Ovary (tissue), 9 donors: ENCODE data around the gene DAPK1. TPM values are rescaled to one million over a fixed set of nuclear protein-coding genes. Genes with fewer than 3 reads are reported as not detected.

Source experiments
- DNase-seq, 5 donors: peaks; one replicate each; pipeline ENCODE4 v3.0.0-alpha.2; 2019 to 2020
- H3K27ac ChIP-seq, 2 donors: fragments of 200-600 bp; one replicate each; pipeline versions ENCODE4 v1.5.1 to v1.8.0; 2019 to 2022
- H3K27me3 ChIP-seq: fragments of 200-600 bp; one replicate; pipeline ENCODE4 v1.8.0; 2022
- H3K36me3 ChIP-seq: fragments of 200-600 bp; sonication (generic); one replicate; pipeline ENCODE4 v1.5.1; 2019
- H3K4me1 ChIP-seq: one replicate; pipeline ENCODE4 v1.8.1; 2013; ENCODE audit warnings: mild to moderate bottlenecking, moderate library complexity; ENCODE audit not compliant: insufficient read depth
- H3K4me3 ChIP-seq: fragments of 200-600 bp; sonication (generic); one replicate; pipeline ENCODE4 v1.5.1; 2017
- H3K9me3 ChIP-seq, 2 donors: fragments of 200-600 bp in 1 of 2; sonication (generic) in 1 of 2; one replicate each; pipeline versions ENCODE4 v1.5.1 to v1.8.1; 2013 to 2019; ENCODE audit warnings: mild to moderate bottlenecking in 1 of 2, moderate library complexity in 1 of 2
- CTCF ChIP-seq, 3 donors: fragments of 450-650 bp in 2 of 3; fragments of 200-600 bp in 1 of 3; IDR thresholded peaks; one replicate each; pipeline versions ENCODE4 v1.5.1 to v1.8.0; 2016 to 2022; ENCODE audit warnings: antibody characterized with exemption in 3 of 3, mild to moderate bottlenecking in 1 of 3
- EP300 ChIP-seq: sonication (generic); formaldehyde crosslinking; IDR thresholded peaks from one replicate; pipeline ENCODE4 v1.6.1; 2017; ENCODE audit warnings: antibody characterized with exemption
- POLR2A ChIP-seq: fragments of 450-650 bp; IDR thresholded peaks from one replicate; pipeline ENCODE4 v1.6.1; 2017; ENCODE audit warnings: antibody characterized with exemption, mild to moderate bottlenecking, moderate library complexity
- WGBS, 3 donors: extraction: QIAGEN DNeasy Blood & Tissue Kit in 1 of 3; methylation state at CpG; one replicate each; pipeline versions ENCODE4 v1.1.5 to v1.1.7; 2013 to 2017; 5-methylcytosine and 5-hydroxymethylcytosine counted together
- intact Hi-C, 4 donors: fragments of 100-400 bp; cut with DNase I; formaldehyde crosslinking; loops; one replicate each; pipeline versions ENCODE4 v1.11.0 to v1.15.1; 2022 to 2023
- polyA plus RNA-seq, 2 donors: library from polyadenylated mRNA; stranded (reverse); fragments of 200-250 nt in 1 of 2; fragments of 350-450 nt in 1 of 2; fragmentation: Illumina TruSeq in 1 of 2; extraction: RNeasy Lipid Tissue Mini Kit (QIAGEN cat#74804) in 1 of 2; gene quantifications; one replicate each; pipeline ENCODE4 v1.2.3, GENCODE V29; 2013 to 2014
- total RNA-seq, 7 donors: library from RNA; depleted of rRNA in 2 of 7; stranded (reverse); fragments of >200 nt in 2 of 7; fragmentation: NEBNext Ultra II Directional in 3 of 7; extraction: Animal tissue kit (Norgen Biotek cat#: 25700) in 3 of 7; gene quantifications; one replicate each; pipeline versions ENCODE4 v1.1.0 to v1.2.4, GENCODE V29; 2016 to 2023
- donor health status: DM: no; HTN: no; CAD: no; lungs with moderate emphysema.
- donor health status: DM: no; HTN: no; CAD: no.
- donor health status: Bipolar disorder and iron deficiency.
- donor health status: DM: yes; HTN: yes; CAD: no.
- donor health status: DM: no; HTN: no; CAD: no.
- donor health status: DM: yes; HTN: yes; CAD: no.

DAPK1 gene
- total and polyA plus RNA-seq, 9 donors, result 39.3 to 133 (median 89.6) TPM

- no peaks in the 10 kb centered on the region for H3K9me3 ChIP-seq
- no peak overlapping the region for H3K27ac ChIP-seq
- no peaks in the 10 kb centered on the region for H3K36me3 ChIP-seq
- H3K4me3 ChIP-seq, result no peak overlapping the region
- peaks cover 3% of the 10 kb centered on the region for H3K4me1 ChIP-seq
- no peaks in the 10 kb centered on the region for H3K27me3 ChIP-seq
- DNase-seq, result no peak
- TF ChIP-seq CTCF (IDR thresholded peaks at IDR 0.05) (no peak), POLR2A (no peak), EP300 (no peak)
- 91 to 96% (median 95%) methylated on average over 19 of the region's 19 CpGs for WGBS, 3 donors
- intact Hi-C loops, result loop anchor here in 2 of 4 donors (5.0 to 10.0 kb wide), 2 partner anchors 327 to 1250 kb away; no protein-coding TSS in a partner anchor
These were observed 166.7 kb downstream of the DAPK1 start for GRCh38 chr9:87664153-87665060.

DNA sequence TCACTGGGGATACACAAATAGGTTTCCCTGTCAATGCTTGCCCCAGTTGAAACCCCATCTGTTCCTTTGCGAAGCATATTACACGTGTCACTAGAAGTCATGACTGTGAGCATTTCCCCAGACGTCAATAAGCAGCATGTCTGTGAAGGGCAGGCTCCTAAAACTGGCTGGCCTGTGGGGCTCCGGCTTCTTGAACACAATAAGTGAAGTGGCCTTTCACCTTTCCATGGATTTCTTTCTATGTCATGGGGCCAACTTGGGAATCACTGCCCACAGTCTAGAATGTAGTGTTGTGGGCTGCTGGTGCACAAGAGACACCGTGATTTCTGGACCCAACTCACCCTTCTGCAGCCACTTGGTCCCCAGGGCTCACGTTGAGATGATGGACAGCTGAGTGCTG lies 167.8 kb downstream of the DAPK1 start:
- TF ChIP-seq POLR2A, result no peak
- no peak for TF ChIP-seq CTCF (IDR thresholded peaks at IDR 0.05)
- TF ChIP-seq EP300, result no peak
- no peak overlapping the region for H3K27ac ChIP-seq
- H3K36me3 ChIP-seq, result no peaks in the 10 kb centered on the region
- intact Hi-C loops, result loop anchor here in 1 of 4 donors (10.0 kb wide), 1 partner anchor 1251 kb away; no protein-coding TSS in a partner anchor
- WGBS, 3 donors, result 92 to 96% (median 93%) methylated on average over 6 of the region's 6 CpGs
- no peaks in the 10 kb centered on the region for H3K27me3 ChIP-seq
- H3K4me1 ChIP-seq, result peaks cover 3% of the 10 kb centered on the region
- no peak for DNase-seq
- H3K9me3 ChIP-seq, result no peaks in the 10 kb centered on the region
- no peak overlapping the region for H3K4me3 ChIP-seq

DNA sequence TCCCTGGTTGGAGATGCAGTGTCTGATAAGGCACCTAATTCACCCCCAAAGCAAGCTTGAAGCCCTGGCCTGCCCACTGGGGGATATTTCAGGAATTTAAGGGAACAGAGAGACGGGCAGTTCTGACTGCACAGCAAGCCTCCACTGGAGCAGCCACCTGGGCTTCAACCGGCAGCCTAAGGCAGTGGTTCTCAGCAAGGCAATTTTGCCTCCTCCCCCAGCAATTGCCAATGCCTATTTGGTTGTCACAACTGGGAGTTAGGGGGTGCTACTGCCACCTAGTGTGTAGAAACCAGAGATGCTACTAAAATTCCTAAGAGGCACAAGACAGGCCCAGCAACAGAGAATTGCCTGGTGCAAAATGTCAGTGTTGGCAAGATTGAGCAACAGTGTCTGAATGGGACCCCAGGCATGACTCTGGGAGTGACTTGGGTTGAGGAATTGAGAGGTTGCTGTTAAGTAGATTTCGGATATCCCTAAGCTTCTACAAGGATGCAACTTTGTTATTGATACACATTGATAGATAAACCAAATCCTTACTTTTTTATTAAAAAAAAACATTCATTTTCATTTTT lies 169.6 kb downstream of the DAPK1 start:
- Histone ChIP-seq H3K4me3 (no peak overlapping the region), H3K27me3 (no peaks in the 10 kb centered on the region), H3K9me3 (no peaks in the 10 kb centered on the region), H3K36me3 (no peaks in the 10 kb centered on the region), H3K27ac (no peak overlapping the region), H3K4me1 (peaks cover 3% of the 10 kb centered on the region)
- no peak for DNase-seq
- intact Hi-C loops, result loop anchor here in 1 of 4 donors (10.0 kb wide), 1 partner anchor 1252 kb away; no protein-coding TSS in a partner anchor
- WGBS, 3 donors, result 96% methylated on average over 3 of the region's 3 CpGs
- TF ChIP-seq POLR2A (no peak), EP300 (no peak), CTCF (IDR thresholded peaks at IDR 0.05) (no peak)

- intact Hi-C loops, result loop anchor here in 1 of 4 donors (10.0 kb wide), 1 partner anchor 1253 kb away; no protein-coding TSS in a partner anchor
- 93 to 97% (median 95%) methylated on average over 8 of the region's 8 CpGs for WGBS, 3 donors
- TF ChIP-seq POLR2A (no peak), CTCF (IDR thresholded peaks at IDR 0.05) (no peak), EP300 (no peak)
- no peaks in the 10 kb centered on the region for H3K4me1 ChIP-seq
- no peaks in the 10 kb centered on the region for H3K36me3 ChIP-seq
- no peaks in the 10 kb centered on the region for H3K27me3 ChIP-seq
- DNase-seq, result no peak
- H3K4me3 ChIP-seq, result no peak overlapping the region
- H3K27ac ChIP-seq, result no peak overlapping the region
- no peaks in the 10 kb centered on the region for H3K9me3 ChIP-seq
These were observed 170.6 kb downstream of the DAPK1 start for GRCh38 chr9:87668222-87668621.
